HG03175 (cell line): ENCODE data around the gene DUSP23.

Source experiments
- ATAC-seq: cut with Tn5 transposase; IDR thresholded peaks from one replicate; pipeline ENCODE4 v1.9.1; 2021; ENCODE audit warnings: mild to moderate bottlenecking, moderate library complexity; ENCODE audit not compliant: unreplicated experiment

DUSP23 gene

DNA sequence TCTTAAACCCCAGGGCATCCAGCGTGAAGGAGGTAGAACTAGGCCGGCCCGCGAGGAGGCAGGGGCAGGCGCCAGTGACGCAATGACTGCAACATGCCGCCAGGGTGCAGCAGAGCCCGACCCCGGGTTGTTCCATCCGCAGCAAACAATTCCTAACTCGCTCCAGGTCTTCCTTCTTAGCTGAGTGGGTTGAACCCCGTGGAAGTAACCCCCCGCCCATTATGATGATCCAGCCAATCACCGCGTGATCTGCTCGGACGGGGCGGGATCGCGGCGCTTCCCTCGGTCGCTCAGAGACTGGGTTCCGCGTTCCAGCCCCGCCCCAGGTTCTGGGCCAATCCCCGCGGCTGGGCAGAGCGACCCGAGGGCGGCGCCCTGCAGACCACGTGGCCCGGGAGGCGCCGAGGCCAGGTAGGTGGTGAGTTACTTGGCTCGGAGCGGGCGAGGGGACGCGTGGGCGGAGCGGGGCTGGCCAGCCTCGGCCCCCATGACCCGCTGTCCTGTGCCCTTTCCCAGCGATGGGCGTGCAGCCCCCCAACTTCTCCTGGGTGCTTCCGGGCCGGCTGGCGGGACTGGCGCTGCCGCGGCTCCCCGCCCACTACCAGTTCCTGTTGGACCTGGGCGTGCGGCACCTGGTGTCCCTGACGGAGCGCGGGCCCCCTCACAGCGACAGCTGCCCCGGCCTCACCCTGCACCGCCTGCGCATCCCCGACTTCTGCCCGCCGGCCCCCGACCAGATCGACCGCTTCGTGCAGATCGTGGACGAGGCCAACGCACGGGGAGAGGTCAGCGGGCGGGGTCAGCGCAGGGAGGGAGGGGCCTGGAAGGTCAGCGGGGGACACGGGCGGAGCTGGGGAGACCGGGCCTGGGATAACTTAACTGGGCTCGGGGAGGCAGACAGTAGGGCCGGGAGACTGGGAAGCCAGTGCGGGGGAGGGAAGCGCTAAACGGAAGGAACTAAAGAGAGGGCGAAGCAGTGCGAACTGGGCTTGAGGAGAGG, at the start of gene DUSP23:
Gene DUSP23, plus strand, starts transcription at position 380 of the 1,000 bp plus-strand sequence. Its CDS starts 139 bp downstream, at position 519.
- ATAC-seq, result peak; percentile 99

- ATAC-seq, result no peak
Measured at GRCh38 chr1:159737238-159737916, 43.4 kb upstream of the DUSP23 start.

- no peak for ATAC-seq
Measured at GRCh38 chr1:159743651-159744410, 36.9 kb upstream of the DUSP23 start.

DNA sequence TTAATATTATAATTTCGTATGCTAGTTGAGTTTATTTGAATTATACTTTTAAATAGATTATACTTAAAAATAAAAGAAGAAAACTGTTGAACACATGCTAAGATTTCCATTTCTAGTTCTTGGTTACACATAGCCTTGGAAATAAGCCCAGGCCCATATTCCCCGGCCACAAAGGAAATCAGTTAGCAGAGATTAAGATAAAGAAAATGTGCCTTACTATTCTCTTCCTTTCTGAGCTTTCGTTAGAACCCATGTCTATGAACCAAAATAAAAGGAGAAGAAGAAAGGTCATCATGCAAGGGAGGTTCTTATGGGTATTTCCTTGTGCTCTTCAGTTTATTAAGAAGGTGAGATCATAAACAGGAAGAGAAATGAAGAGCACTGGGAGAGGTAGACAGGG, 34.1 kb upstream of the DUSP23 start:
- ATAC-seq, result no peak

DNA sequence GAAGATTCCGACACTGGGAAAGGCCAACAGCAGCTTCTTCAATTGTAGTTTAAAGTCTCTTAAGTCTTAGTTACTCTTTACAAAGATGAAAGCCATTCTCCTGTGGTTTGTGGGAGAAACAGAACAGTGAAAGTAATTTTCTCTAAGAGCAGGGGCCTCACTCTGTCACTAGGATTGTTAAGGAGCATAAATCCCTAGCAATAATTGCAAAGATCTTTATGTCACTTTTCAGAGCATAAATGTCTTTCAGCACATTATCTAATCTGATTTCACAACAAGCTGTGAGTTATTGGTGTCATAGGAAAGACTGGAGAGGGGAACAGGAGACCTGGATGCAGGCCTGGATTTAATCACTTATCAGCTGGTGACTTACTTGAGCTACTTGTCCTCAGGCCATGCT, 32.4 kb upstream of the DUSP23 start:
- no peak for ATAC-seq

- no peak for ATAC-seq
Measured at GRCh38 chr1:159749630-159750029, 31.1 kb upstream of the DUSP23 start.

GRCh38 chr1:159750621-159751020, 30.1 kb upstream of the DUSP23 start:
- ATAC-seq, result no peak

DNA sequence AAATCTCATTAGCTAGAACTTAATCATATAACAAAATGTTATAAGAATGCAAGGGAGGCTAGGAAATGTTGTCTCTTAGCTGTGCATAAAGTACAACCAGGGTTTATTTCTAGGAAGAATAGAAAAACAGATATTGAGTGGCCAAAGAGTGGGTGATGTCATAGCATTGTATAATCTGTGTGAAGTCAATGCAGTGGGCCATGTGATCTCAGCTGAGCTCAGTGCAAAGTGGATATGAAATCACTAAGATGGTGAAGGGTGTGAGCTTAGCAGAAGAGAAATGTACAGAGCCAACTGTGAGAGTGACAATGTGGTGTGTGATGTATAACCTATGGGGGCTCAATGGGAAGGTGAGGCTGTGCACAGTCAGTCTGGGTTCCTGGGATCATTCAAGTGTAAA, 29.7 kb upstream of the DUSP23 start:
- no peak for ATAC-seq

GRCh38 chr1:159752135-159752580, 28.6 kb upstream of the DUSP23 start:
- ATAC-seq, result no peak

- ATAC-seq, result no peak
Measured at GRCh38 chr1:159753386-159753785, 27.4 kb upstream of the DUSP23 start.

DNA sequence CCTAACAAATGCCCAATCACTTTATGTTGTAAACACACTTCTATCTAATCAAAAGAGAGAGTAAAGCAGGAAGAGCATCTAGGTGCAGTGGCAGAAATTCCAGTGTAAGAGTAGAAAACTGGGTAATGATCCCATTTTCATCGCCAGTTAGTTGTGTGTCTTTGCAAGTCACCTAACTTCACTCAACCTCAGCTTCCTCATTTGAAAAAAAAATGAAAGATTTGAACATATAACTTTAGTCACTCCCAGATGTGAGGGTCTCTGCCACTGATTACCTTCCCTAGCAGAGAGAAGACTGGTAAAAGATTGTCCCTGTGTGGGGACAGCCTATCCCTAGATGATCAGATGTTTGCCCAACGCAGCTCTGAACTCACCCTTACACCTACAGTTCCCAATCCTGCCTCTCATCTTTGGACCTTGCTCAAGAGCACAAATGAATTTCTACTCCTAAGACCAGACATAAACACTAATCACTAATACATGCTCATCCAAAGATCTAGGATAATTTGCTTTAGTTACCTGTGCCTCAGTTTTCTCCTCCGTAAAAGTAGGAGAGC, 25.2 kb upstream of the DUSP23 start:
- ATAC-seq, result no peak

DNA sequence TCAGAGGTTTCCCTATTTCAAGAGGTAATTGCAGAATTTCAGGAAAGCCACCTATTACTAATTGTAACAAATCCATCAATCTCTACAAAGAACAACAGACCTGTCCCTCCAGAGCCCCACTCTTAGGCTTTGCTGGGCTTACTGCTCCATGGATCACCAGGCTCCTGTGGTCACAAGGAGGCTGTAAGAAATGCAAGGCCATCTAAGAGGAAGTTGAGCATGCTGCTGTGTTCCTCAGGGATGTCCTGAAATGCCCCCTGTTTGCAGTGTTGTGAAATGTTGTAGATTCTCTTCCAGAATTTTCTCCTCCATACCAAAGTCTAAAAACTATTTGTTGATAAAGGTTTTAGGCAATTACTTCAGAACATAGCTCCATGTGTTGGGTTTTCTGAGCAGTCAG, 24.4 kb upstream of the DUSP23 start:
- no peak for ATAC-seq

DNA sequence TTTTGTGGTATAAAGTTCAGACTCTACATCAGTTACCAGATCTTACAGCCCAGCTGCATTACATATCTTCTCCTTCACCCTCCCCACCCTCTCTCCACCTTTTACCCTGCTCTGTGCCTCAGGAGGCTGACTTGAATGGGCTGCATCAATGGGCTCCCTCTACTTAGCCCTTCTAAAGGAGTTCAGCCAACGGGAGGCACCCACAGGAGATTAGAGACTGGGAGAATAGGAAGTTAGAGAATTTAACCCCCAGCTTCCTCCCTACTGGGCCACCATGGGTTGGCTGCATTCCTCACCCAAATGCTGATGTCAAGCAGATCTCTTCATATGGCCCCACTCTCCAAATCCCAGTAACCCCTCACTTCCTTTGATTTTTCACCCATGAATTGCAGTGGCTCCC, 17.1 kb upstream of the DUSP23 start:
- no peak for ATAC-seq

DNA sequence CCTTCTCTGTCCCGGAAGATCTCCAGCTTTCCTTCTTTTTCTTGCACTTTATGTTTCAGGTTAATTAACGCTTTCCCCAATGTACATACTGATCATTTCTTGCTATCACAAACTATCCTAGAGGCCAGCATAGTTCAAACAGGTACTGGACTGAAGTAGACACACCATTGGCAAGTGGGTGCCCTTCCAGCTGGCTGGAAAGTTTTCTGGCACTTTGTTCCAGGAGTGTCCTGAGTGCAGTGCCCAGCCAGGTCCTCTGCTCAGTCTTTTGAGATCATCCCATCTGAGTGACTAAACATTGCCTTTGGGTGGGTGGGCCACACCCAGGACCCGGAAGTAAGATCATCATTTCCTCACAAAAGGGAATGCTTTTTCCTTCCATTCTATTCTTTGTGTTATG, 15.0 kb upstream of the DUSP23 start:
- ATAC-seq, result no peak

GRCh38 chr1:159771127-159771895, 9.5 kb upstream of the DUSP23 start:
- ATAC-seq, result no peak

- no peak for ATAC-seq
Measured at GRCh38 chr1:159774465-159774864, 6.3 kb upstream of the DUSP23 start.

DNA sequence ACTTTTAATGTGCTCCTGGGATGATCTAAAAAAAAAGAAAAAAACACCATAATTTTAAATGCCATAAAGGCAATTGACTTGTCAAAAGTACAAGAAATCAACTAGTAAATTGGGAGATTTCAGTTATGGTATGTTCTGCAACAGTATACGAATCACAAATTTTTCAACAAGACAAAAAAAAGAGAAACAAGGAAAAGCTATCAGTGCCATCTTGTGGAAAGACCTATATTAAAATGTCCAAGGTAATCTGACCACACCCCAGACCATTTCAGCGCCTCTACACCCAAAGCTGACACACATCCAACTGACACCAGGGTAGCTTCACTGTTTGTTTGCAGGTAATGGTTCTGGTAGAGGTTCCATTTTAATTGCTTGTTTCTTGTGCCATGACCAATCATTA, 5.0 kb upstream of the DUSP23 start:
- ATAC-seq, result no peak

- ATAC-seq, result no peak
Measured at GRCh38 chr1:159778266-159778665, 2.5 kb upstream of the DUSP23 start.

DNA sequence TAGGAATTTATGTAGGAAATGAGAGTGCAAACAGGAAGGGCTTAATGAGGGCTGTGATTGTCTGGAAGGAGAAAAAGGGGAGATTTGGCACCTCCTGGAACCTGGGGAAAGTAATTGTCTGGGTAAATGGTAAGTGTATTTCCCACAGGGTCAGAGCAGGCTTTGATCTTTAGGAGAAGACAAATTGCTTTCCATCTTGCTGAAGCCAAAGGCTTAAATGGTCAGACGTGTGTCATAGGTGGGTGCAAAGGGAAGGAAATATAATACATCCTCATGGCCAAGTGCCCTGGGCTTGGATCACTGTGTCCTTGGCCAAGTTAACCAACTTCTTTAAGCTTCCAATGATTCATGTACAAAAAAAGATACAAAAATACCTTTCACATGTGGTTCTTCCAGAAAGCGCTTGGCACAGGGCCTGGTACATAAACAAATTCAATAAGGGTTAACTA, 1.3 kb upstream of the DUSP23 start:
- no peak for ATAC-seq

- no peak for ATAC-seq
Measured at GRCh38 chr1:159781992-159782391, 1.2 kb downstream of the DUSP23 start.
